T follicular helper cell (primary cell): ENCODE data around the gene PIK3C2G.

Experiments used
- DNase-seq: peaks from one replicate; pipeline ENCODE4 v3.0.0-alpha.2; 2020; ENCODE audit warnings: low read depth

The PIK3C2G gene

DNA sequence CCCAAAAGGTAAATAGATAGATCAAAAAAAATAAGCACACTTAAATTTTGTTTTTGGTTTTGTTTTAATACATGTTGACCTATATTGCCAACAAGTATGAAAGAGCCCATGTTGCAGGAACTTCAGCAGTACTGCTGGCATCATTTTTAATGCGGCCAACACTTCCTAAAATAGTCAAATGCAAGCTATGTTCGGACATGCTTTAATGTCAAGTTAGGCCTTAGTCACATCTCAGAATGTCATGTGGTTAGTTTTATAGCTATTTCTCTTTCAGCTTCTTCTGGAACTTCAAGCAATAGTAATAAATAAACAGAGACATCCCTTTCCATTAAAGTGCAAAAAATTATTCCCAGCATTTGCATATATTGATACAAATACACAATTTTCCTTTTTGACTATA is 153.4 kb downstream of the PIK3C2G start:
- DNase-seq: no peak

- DNase-seq: no peak
Measured at GRCh38 chr12:18415227-18415626, 153.9 kb downstream of the PIK3C2G start.

GRCh38 chr12:18416412-18416811 is 155.1 kb downstream of the PIK3C2G start:
- no peak for DNase-seq

- DNase-seq: no peak
Measured at GRCh38 chr12:18419311-18419710, 158.0 kb downstream of the PIK3C2G start.

GRCh38 chr12:18421867-18422266 is 160.5 kb downstream of the PIK3C2G start:
- no peak for DNase-seq

DNA sequence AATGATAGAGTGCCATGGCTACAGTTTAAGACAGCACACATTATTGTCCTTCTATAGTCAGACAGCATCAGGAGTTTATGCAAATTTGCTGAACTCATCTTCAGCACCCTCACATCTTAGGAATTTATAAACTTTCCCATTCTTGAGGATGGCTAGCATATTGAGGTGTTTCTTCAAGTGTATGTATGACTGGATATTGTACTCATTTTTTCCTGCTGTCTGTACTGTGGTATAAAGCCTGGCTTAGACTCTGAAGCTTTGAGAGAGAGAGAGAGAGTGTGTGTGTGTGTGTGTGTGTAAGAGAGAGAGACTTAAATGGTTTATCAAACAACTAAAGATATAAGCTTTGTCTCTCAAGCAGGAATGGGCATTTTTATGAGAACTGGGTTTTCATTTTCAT is 161.6 kb downstream of the PIK3C2G start:
- no peak for DNase-seq

GRCh38 chr12:18424857-18425256 is 163.5 kb downstream of the PIK3C2G start:
- DNase-seq: no peak

DNA sequence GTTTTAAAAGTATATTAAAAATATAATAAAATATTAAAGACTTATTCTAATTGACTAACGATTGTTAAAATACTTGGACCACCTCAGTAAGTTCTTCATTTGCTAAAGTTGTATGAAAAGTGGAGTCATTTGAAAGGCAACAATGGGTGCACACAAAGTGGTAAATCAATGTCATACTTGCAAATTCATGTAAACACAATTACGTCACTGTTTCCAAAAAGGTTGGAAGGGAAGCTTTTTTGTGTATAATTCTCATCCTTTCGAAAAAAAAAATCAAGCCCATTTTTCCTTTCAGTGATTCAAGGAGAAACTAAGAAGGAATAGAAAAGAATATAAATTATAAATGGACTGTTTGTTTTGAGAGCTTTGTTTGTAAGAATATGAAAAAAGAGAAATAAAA is 166.2 kb downstream of the PIK3C2G start:
- no peak for DNase-seq

GRCh38 chr12:18428416-18428815 is 167.1 kb downstream of the PIK3C2G start:
- no peak for DNase-seq

DNA sequence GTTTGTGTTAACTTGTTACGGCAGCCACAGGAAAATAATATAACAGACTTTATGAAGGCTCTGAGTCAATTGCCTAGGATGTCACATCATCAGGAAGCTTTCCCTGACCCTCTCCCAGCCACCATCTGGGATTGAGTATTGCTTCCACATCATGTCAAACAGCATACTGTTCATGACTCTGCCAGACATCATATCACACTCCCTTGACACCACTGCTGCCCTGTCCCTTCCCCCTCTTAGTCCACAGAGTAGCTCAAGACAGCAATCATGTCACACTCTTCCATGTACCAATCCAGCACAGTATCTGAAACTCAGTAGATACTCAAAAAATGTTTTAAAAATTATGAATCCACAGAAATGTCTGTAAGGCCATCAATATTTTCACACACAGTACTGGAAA is 168.0 kb downstream of the PIK3C2G start:
- DNase-seq: no peak

- DNase-seq: no peak
Measured at GRCh38 chr12:18430425-18431048, 169.2 kb downstream of the PIK3C2G start.

GRCh38 chr12:18431771-18432170 is 170.5 kb downstream of the PIK3C2G start:
- no peak for DNase-seq

DNA sequence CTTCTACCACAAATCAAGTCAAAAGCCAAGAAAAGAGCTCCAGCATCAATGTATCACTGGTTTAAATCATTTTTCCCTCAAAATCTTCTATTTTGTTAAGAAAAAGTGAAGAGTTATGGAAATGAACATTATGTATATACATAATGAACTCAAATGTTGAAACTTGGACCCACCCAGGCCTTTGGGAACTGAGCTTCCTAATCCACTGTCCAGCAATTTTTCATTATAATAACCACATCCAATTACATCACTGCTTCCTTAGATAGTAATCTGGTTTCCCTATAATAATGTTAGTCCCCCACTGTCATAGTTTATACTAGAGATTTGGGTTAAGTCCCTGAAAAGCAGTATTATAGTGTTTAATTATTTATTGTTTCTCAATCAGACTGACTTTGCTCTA is 170.9 kb downstream of the PIK3C2G start:
- DNase-seq: no peak

DNA sequence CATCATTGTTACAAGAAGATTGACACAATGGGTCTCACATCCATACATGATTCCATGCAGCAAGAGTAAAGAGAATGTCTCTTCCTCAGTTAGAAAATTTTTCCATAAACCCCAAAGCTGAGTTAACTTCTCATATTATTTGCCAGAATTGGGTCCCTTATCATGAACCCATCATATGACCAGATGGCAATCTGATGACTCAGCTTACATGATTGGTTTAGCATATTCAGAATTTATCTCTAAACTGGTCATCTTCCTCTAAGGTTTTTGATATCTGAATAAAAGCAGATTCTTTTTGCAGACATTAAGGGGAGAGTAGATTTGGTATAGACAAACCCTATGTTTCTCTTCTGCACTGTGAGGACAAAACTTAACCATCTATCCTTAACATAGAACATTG is 174.9 kb downstream of the PIK3C2G start:
- no peak for DNase-seq

GRCh38 chr12:18439541-18439940 is 178.2 kb downstream of the PIK3C2G start:
- no peak for DNase-seq

DNA sequence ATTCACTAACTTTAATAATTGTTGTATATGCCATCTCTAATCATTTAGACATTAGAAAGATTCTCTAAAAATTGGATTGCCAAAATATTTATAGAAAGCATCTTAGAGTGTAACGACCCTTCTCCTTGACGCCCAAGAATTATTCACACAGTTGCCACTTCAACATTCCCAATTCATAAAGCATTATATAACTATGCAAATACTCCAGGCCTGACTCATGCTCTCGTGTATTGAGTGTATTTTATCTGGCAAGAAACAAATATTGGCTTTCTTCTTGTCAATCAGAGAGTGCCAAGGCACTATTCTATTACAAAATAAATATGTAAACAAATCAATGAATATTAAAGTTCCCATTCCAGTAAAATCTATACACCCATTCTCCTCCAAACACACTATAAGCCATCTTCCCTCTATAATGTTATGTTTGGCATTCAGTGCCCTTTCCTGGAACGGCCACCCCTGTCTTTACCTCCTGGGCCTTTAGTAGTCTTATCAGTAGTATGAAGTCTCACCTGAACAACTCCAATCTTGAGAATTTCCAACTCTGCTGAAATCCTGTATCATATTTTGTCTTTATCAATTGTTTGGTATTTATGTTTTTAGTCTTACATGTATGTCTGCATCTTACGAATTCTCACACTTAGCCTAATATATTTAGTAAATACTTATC is 182.6 kb downstream of the PIK3C2G start:
- no peak for DNase-seq

GRCh38 chr12:18446061-18446644 is 184.8 kb downstream of the PIK3C2G start:
- no peak for DNase-seq

DNA sequence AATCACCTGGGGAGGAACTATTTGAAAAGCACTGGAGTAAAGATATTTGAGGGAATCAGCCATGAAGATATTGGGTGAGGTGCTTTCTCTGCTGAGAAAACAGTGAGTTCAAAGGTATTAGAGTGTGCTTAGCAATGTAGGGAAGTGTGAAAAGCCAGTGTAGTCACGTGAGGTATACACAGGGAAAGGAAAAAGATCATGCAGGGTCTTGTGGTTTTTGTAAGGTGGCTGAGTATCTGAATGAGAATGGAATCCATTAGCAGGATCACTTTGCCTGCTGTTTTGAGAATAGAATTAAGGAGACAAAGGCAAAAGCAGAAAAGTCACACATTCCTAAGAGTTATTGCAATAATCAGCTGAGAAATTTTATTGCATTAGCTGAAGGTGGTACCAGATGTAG is 193.0 kb downstream of the PIK3C2G start:
- no peak for DNase-seq

- no peak for DNase-seq
Measured at GRCh38 chr12:18456344-18456743, 195.0 kb downstream of the PIK3C2G start.

- no peak for DNase-seq
Measured at GRCh38 chr12:18457362-18457761, 196.0 kb downstream of the PIK3C2G start.

GRCh38 chr12:18461758-18462157 is 200.4 kb downstream of the PIK3C2G start:
- no peak for DNase-seq

DNA sequence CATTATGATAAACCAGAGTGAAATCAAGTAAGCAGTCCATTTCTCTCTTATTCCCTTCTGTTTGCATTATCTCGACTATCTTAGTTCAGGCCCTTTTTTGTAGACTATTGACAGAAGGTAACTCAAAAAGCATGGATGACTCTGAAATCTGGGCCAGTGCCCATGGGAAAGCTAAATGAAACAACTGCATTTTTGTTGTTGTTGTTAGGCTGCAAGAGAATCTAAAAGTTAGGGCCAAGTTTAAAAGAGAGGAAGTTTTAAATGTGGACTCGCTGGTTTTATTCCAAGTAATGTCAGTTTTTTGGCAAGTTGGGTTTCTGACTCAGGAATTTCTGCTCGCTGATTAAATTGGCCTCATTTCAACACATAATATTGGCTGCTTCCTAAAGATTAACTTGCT is 201.1 kb downstream of the PIK3C2G start:
- DNase-seq: no peak

- DNase-seq: no peak
Measured at GRCh38 chr12:18467620-18468245, 206.4 kb downstream of the PIK3C2G start.
